H1 (cell line): ENCODE results near the gene BAZ1B. TPM values are rescaled to one million over a fixed set of nuclear protein-coding genes. Genes with fewer than 3 reads are reported as not detected.
"Not testable (repeated sequence)": the region's sequence is repeated elsewhere in the genome, so short reads cannot be mapped to it uniquely, and the experiment has no call there.

Experiments used
- CTCF ChIA-PET: fragments of 300-600 bp; sonication (Branson Sonifier 250); formaldehyde crosslinking; loops from one replicate; lab custom pipeline; 2021; ENCODE audit not compliant: partially characterized antibody; lab: Charles Lee
- POLR2A ChIA-PET: fragments of 300-600 bp; sonication (Branson Sonifier 250); formaldehyde crosslinking; loops from one replicate; lab custom pipeline; 2021; ENCODE audit warnings: inconsistent platforms; ENCODE audit not compliant: partially characterized antibody; lab: Charles Lee
- DNase-seq, 2 experiments: peaks; one replicate each; pipeline versions ENCODE4 v3.0.0 to v3.0.0-alpha.2; 2010 to 2022; ENCODE audit warnings: low spot score in 2 of 2, low read depth in 1 of 2, mixed read lengths in 1 of 2
- FAIRE-seq: peaks from 2 replicates; lab custom pipeline; 2011; peaks lifted over from hg19 to GRCh38; lab: Jason Lieb, UNC
- H2AFZ ChIP-seq: 2 replicates; pipeline ENCODE4 v1.8.1; 2012; ENCODE audit warnings: low read length, inconsistent platforms
- H2AK5ac ChIP-seq: 2 replicates; pipeline ENCODE4 v1.6.1; 2013; ENCODE audit warnings: low read depth, low read length
- H2BK120ac ChIP-seq: replicated peaks from 2 replicates; pipeline ENCODE3; 2013; ENCODE audit warnings: low read depth, low read length, inconsistent platforms
- H2BK12ac ChIP-seq: 2 replicates; pipeline ENCODE4 v1.6.1; 2013; ENCODE audit warnings: low read depth, low read length
- H2BK15ac ChIP-seq: 2 replicates; pipeline ENCODE4 v1.6.1; 2013; ENCODE audit warnings: low read length
- H2BK20ac ChIP-seq: 2 replicates; pipeline ENCODE4 v1.6.1; 2013; ENCODE audit warnings: low read length
- H2BK5ac ChIP-seq: 2 replicates; pipeline ENCODE4 v1.6.1; 2013; ENCODE audit warnings: low read depth, low read length
- H3K14ac ChIP-seq: 2 replicates; pipeline ENCODE4 v1.6.1; 2013; ENCODE audit warnings: inconsistent platforms; ENCODE audit not compliant: insufficient read length
- H3K18ac ChIP-seq: 2 replicates; pipeline ENCODE4 v1.6.1; 2013; ENCODE audit warnings: low read length; ENCODE audit errors: extremely low read depth
- H3K23ac ChIP-seq: 2 replicates; pipeline ENCODE4 v1.6.1; 2013; ENCODE audit warnings: inconsistent platforms; ENCODE audit not compliant: insufficient read length
- H3K23me2 ChIP-seq: 2 replicates; pipeline ENCODE4 v1.6.1; 2013; ENCODE audit warnings: low read depth, low read length
- H3K27ac ChIP-seq: 2 replicates; pipeline ENCODE4 v1.6.1; 2011; ENCODE audit warnings: low read depth, low read length, inconsistent platforms
- H3K27me3 ChIP-seq, 4 experiments: replicated peaks in 1 of 4; 1 replicate in 1 of 4; 2 replicates in 3 of 4; pipeline versions ENCODE4 v1.6.1 to v1.8.1; 2011 to 2013; ENCODE audit warnings: low read length in 3 of 4, mild to moderate bottlenecking in 3 of 4, inconsistent platforms in 2 of 4, mixed read lengths in 2 of 4, moderate library complexity in 1 of 4; ENCODE audit not compliant: control insufficient read depth in 3 of 4, insufficient read depth in 3 of 4; ENCODE audit errors: extremely low read depth in 1 of 4
- H3K36me3 ChIP-seq, 4 experiments: 2 replicates each; pipeline versions ENCODE4 v1.6.1 to v1.8.1; 2011 to 2013; ENCODE audit warnings: mild to moderate bottlenecking in 4 of 4, low read length in 3 of 4, moderate library complexity in 2 of 4, control low read depth in 1 of 4, inconsistent platforms in 1 of 4; ENCODE audit not compliant: insufficient read depth in 4 of 4, control insufficient read depth in 2 of 4
- H3K4ac ChIP-seq: replicated peaks from 2 replicates; pipeline ENCODE3; 2013; ENCODE audit warnings: low read length, low read depth, mixed read lengths, inconsistent platforms; ENCODE audit not compliant: insufficient read length
- H3K4me1 ChIP-seq, 4 experiments: replicated peaks in 1 of 4; 1 replicate in 1 of 4; 2 replicates in 3 of 4; pipeline versions ENCODE4 v1.6.1 to v1.8.1; 2011 to 2013; ENCODE audit warnings: low read length in 3 of 4, inconsistent platforms in 2 of 4, mixed read lengths in 1 of 4; ENCODE audit not compliant: insufficient read depth in 4 of 4, control insufficient read depth in 3 of 4
- H3K4me2 ChIP-seq, 2 experiments: 2 replicates each; pipeline versions ENCODE4 v1.6.1 to v1.8.1; 2011 to 2013; ENCODE audit warnings: low read depth in 2 of 2, low read length in 2 of 2, control low read depth in 1 of 2, inconsistent platforms in 1 of 2, mild to moderate bottlenecking in 1 of 2; ENCODE audit not compliant: insufficient read depth in 1 of 2
- H3K4me3 ChIP-seq, 4 experiments: fragments of 200-600, 300-600 bp in 1 of 4; sonication (generic), shearing (Covaris generic), sonication (Bioruptor Twin) in 1 of 4; 2 replicates each; pipeline versions ENCODE4 v1.5.1 to v1.8.1; 2011 to 2016; ENCODE audit warnings: low read length in 4 of 4, low read depth in 3 of 4, control low read depth in 2 of 4, inconsistent platforms in 2 of 4, mild to moderate bottlenecking in 2 of 4, mixed read lengths in 1 of 4, moderate library complexity in 1 of 4; ENCODE audit not compliant: insufficient read depth in 2 of 4; ENCODE audit errors: extremely low read depth in 1 of 4
- H3K56ac ChIP-seq: replicated peaks from 2 replicates; pipeline ENCODE3; 2013; ENCODE audit warnings: low read depth, mild to moderate bottlenecking, mixed read lengths, low read length, inconsistent platforms; ENCODE audit not compliant: insufficient read length
- H3K79me1 ChIP-seq: 2 replicates; pipeline ENCODE4 v1.6.1; 2013; ENCODE audit warnings: low read depth, low read length, control low read depth
- H3K79me2 ChIP-seq, 2 experiments: 2 replicates each; pipeline versions ENCODE4 v1.6.1 to v1.8.1; 2012 to 2013; ENCODE audit warnings: low read length in 2 of 2, mild to moderate bottlenecking in 2 of 2, inconsistent platforms in 1 of 2; ENCODE audit not compliant: insufficient read depth in 2 of 2, control insufficient read depth in 1 of 2
- H3K9ac ChIP-seq, 4 experiments: replicated peaks in 1 of 4; 1 replicate in 1 of 4; 2 replicates in 3 of 4; pipeline versions ENCODE4 v1.6.1 to v1.8.1; 2011 to 2013; ENCODE audit warnings: low read depth in 3 of 4, low read length in 3 of 4, control low read depth in 2 of 4, mild to moderate bottlenecking in 2 of 4, moderate library complexity in 2 of 4, inconsistent platforms in 1 of 4; ENCODE audit errors: extremely low read depth in 1 of 4
- H3K9me3 ChIP-seq, 2 experiments: 2 replicates each; pipeline versions ENCODE4 v1.6.1 to v1.8.1; 2012 to 2013; ENCODE audit warnings: mild to moderate bottlenecking in 2 of 2, moderate library complexity in 2 of 2, control low read depth in 1 of 2, inconsistent platforms in 1 of 2, low read depth in 1 of 2, low read length in 1 of 2, mixed read lengths in 1 of 2; ENCODE audit not compliant: insufficient read depth in 2 of 2
- H4K20me1 ChIP-seq, 2 experiments: replicated peaks in 1 of 2; 2 replicates each; pipeline versions ENCODE3 to v1.8.1; 2011 to 2013; ENCODE audit warnings: inconsistent platforms in 2 of 2, low read length in 2 of 2, mild to moderate bottlenecking in 1 of 2; ENCODE audit not compliant: insufficient read depth in 2 of 2, control insufficient read depth in 1 of 2
- H4K5ac ChIP-seq: 2 replicates; pipeline ENCODE4 v1.6.1; 2013; ENCODE audit warnings: low read length, low read depth, mixed read lengths, inconsistent platforms; ENCODE audit not compliant: insufficient read length
- H4K8ac ChIP-seq: 2 replicates; pipeline ENCODE4 v1.8.0; 2013; ENCODE audit warnings: mild to moderate bottlenecking, moderate library complexity, low read length, inconsistent platforms; ENCODE audit not compliant: insufficient read depth; ENCODE audit errors: extremely low read depth
- H4K91ac ChIP-seq: replicated peaks from 2 replicates; pipeline ENCODE3; 2013; ENCODE audit warnings: low read length, mixed read lengths, inconsistent platforms; ENCODE audit not compliant: insufficient read length
- ATF3 ChIP-seq: IDR thresholded peaks from 2 replicates; pipeline ENCODE4 v1.6.1; 2011; ENCODE audit warnings: low read depth, mild to moderate bottlenecking, low read length; ENCODE audit not compliant: insufficient read depth
- BCL11A ChIP-seq, 2 experiments: IDR thresholded peaks; one replicate each; pipeline ENCODE4 v1.6.1; 2011; ENCODE audit warnings: low read depth in 2 of 2, low read length in 2 of 2, mild to moderate bottlenecking in 2 of 2
- CEBPB ChIP-seq: IDR thresholded peaks from 2 replicates; pipeline ENCODE4 v1.6.1; 2012; ENCODE audit warnings: low read depth, low read length
- CREB1 ChIP-seq: IDR thresholded peaks from 2 replicates; pipeline ENCODE4 v1.6.1; 2012; ENCODE audit warnings: inconsistent platforms
- CTCF ChIP-seq, 3 experiments: IDR thresholded peaks; 1 replicate in 2 of 3; 2 replicates in 1 of 3; pipeline versions ENCODE4 v1.5.1 to v1.6.1; 2011; ENCODE audit warnings: low read length in 3 of 3, mild to moderate bottlenecking in 3 of 3, inconsistent platforms in 2 of 3, low read depth in 1 of 3, moderate library complexity in 1 of 3; ENCODE audit not compliant: insufficient read depth in 1 of 3; ENCODE audit errors: control extremely low read depth in 1 of 3
- FOSL1 ChIP-seq: IDR thresholded peaks from 2 replicates; pipeline ENCODE4 v1.6.1; 2011; ENCODE audit warnings: mild to moderate bottlenecking, low read depth, low read length, moderate library complexity; ENCODE audit not compliant: insufficient read depth
- MAFK ChIP-seq: IDR thresholded peaks from 2 replicates; pipeline ENCODE4 v1.6.1; 2012; ENCODE audit warnings: low read depth, mild to moderate bottlenecking, improper control_type of control experiment, low read length
- POU5F1 ChIP-seq: IDR thresholded peaks from 2 replicates; pipeline ENCODE4 v1.6.1; 2011; ENCODE audit warnings: low read depth, mild to moderate bottlenecking, low read length, moderate library complexity
- RXRA ChIP-seq: IDR thresholded peaks from 2 replicates; pipeline ENCODE4 v1.6.1; 2011; ENCODE audit warnings: low read depth, mild to moderate bottlenecking, low read length, moderate library complexity; ENCODE audit not compliant: insufficient read depth
- TAF7 ChIP-seq: optimal IDR thresholded peaks from 2 replicates; pipeline ENCODE3; 2011; ENCODE audit warnings: low read depth, mild to moderate bottlenecking, inconsistent platforms, low read length, moderate library complexity, borderline replicate concordance
- WGBS, 2 experiments: shearing (Covaris generic) in 1 of 2; methylation state at CpG; one replicate each; pipeline versions ENCODE4 v1.1.6 to v1.1.7; 2013 to 2015; ENCODE audit warnings: low lambda C conversion rate in 2 of 2, mixed read lengths in 2 of 2, inconsistent platforms in 1 of 2, low coverage in 1 of 2, missing lambda C conversion rate in 1 of 2; ENCODE audit not compliant: insufficient replicate concordance in 2 of 2, insufficient coverage in 1 of 2, insufficient read length in 1 of 2; ENCODE audit errors: extremely low coverage in 1 of 2, missing lambda C conversion rate in 1 of 2; 5-methylcytosine and 5-hydroxymethylcytosine counted together
- polyA plus RNA-seq, 7 experiments: library from polyadenylated mRNA; depleted of rRNA in 3 of 7; stranded (reverse) in 5 of 7; unstranded in 2 of 7; fragments of >200 nt in 5 of 7; fragments of 200-250 nt in 2 of 7; gene quantifications; 1 replicate in 5 of 7; 2 replicates in 1 of 7; 4 replicates in 1 of 7; pipeline versions ENCODE4 v1.2.1 to v1.2.3, GENCODE V29; 2011 to 2013; ENCODE audit warnings: missing spikeins in 2 of 7, mixed read lengths in 2 of 7
- total RNA-seq: library from RNA; stranded (reverse); fragmentation: NEBNext Ultra II Directional; extraction: Animal tissue kit (Norgen Biotek cat#: 25700); gene quantifications from 2 replicates; pipeline ENCODE4 v1.2.1, GENCODE V29; 2021

The BAZ1B gene
- total and polyA plus RNA-seq, 2 of the 8 experiments (the other 6 are each of a cell fraction or from before 2014, with no cell fraction given): 21.0 to 86.8 TPM

DNA sequence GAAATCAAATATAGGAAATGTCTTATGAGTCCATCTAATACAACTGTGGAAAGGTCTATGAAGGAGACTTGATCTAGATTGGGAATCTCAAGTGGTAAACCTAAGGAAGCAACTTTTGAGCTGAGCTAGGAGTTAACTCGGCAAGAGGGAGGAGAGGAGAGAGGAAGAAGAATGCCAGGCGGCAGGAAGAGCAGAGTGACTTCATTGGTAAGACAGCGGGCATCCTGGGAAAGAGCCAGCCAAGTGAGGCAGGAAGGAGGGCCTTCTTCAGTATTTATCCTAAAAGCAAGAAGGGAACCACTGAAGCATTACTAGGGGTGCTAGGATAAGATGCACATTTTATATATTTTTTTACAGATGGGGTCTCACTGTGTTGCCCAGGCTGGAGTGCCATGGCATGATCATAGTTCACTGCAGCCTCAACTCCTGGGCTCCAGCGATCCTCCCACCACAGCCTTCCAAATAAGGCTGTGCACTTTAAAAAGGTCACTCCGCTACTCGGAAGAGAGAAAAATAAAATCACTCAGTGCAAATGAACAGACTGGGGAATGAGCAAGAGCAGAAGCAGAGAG lies 33.4 kb upstream of the BAZ1B start (continued):
- TF ChIP-seq CTCF (IDR thresholded peaks at IDR 0.05; ENCODE audit: control extremely low read depth in 1 of 3, insufficient read depth in 1 of 3, low read depth in 1 of 3, low read length in 3 of 3) (no peak), ATF3 (no peak), FOSL1 (no peak), TAF7 (no peak), CREB1 (no peak), CEBPB (no peak), BCL11A (IDR thresholded peaks at IDR 0.05; ENCODE audit: low read depth in 2 of 2, low read length in 2 of 2) (no peak), POU5F1 (no peak), MAFK (no peak), RXRA (no peak)

DNA sequence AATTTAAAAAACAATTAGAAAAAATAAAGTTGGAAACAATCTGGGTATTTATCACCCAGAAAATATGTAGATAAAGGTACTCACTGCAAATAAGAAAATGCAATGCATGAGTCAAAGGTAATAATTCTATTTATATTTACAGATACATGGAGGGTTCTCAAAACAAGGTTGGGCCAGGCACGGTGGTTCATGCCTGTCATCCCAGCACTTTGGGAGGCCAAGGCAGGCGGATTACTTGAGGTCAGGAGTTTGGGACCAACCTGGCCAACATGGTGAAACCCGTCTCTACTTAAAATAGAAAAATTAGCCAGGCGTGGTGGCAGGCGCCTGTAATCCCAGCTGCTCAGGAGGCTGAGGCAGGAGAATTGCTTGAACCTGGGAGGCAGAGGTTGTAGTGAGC lies 28.0 kb upstream of the BAZ1B start:
- not testable (repeated sequence) for H4K8ac ChIP-seq, H4K91ac ChIP-seq, H2BK20ac ChIP-seq, H3K4me2 ChIP-seq, H3K4ac ChIP-seq, H3K23me2 ChIP-seq, H2BK5ac ChIP-seq, H3K27ac ChIP-seq, H2BK12ac ChIP-seq, H3K9ac ChIP-seq, H2AK5ac ChIP-seq, FAIRE-seq, H4K20me1 ChIP-seq, H2AFZ ChIP-seq, H3K4me1 ChIP-seq, H3K27me3 ChIP-seq, H3K18ac ChIP-seq, H3K79me1 ChIP-seq, H3K14ac ChIP-seq, DNase-seq, H3K4me3 ChIP-seq, H3K23ac ChIP-seq, H4K5ac ChIP-seq, H2BK120ac ChIP-seq, H2BK15ac ChIP-seq, H3K9me3 ChIP-seq, H3K56ac ChIP-seq
- Histone ChIP-seq H3K79me2 (peaks cover 0 to 21% of the 10 kb centered on the region in 2 experiments; a peak in 3 of 4 replicates), H3K36me3 (peaks cover 0 to 13% (median 2%) of the 10 kb centered on the region in 4 experiments; a peak in 3 of 8 replicates)
- CTCF ChIA-PET: interaction anchor here (1.6 kb wide), 1 partner anchor 10 kb away, joined by 3 read pairs; no protein-coding TSS in a partner anchor
- 92% methylated on average over 5 of the region's 5 CpGs; no CpG with 5 or more reads in 1 of the 2 experiments for WGBS, 2 experiments
- POLR2A ChIA-PET: interaction anchor here (1.0 kb wide), 1 partner anchor 29 kb away, joined by 3 read pairs; no protein-coding TSS in a partner anchor
